ENCODE measurements around the gene RAPGEF4. TPM values are rescaled to one million over a fixed set of nuclear protein-coding genes. Genes with fewer than 3 reads are reported as not detected.

The RAPGEF4 gene
- total and polyA plus RNA-seq, 2 of the 4 experiments (the other 2 are of a cell fraction): 1.7 to 3.2 TPM

- Histone ChIP-seq H3K4me2 (ENCODE audit: low read depth, low read length) (peak overlapping the region; percentile 74), H4K91ac (ENCODE audit: insufficient read depth, low read depth, low read length) (no peak overlapping the region), H3K23ac (ENCODE audit: low read depth, low read length) (no peak overlapping the region), H4K5ac (ENCODE audit: low read depth, low read length) (no peak overlapping the region), H3K4me3 (ENCODE audit: insufficient read depth, low read depth, low read length) (no peak overlapping the region), H2BK5ac (ENCODE audit: low read depth, low read length, poor library complexity, severe bottlenecking) (no peak overlapping the region), H3K27ac (ENCODE audit: insufficient read depth, low read length) (no peak overlapping the region), H3K14ac (replicated peaks; ENCODE audit: low read depth, low read length) (no peak overlapping the region), H3K79me1 (ENCODE audit: low read depth in 1 of 2, low read length in 2 of 2) (no peaks in the 10 kb centered on the region), H3K18ac (ENCODE audit: low read depth, low read length) (no peak overlapping the region), H4K20me1 (ENCODE audit: insufficient read depth, low read length) (peaks cover 3% of the 10 kb centered on the region; the same call in 1 of the 2 replicates), H2AFZ (replicated peaks; ENCODE audit: low read length, poor library complexity) (no peak overlapping the region), H3K9me1 (ENCODE audit: insufficient read depth, low read length) (no peaks in the 10 kb centered on the region), H2AK5ac (ENCODE audit: low read depth, low read length) (no peak overlapping the region), H3K36me3 (ENCODE audit: control insufficient read depth, insufficient read depth, low read length) (no peaks in the 10 kb centered on the region), H3K9me3 (ENCODE audit: control insufficient read depth, insufficient read depth, low read length) (no peaks in the 10 kb centered on the region), H3K9ac (ENCODE audit: low read depth, low read length) (no peak overlapping the region), H2BK120ac (ENCODE audit: low read depth, low read length) (no peak overlapping the region), H3K4me1 (ENCODE audit: control insufficient read depth, insufficient read depth, low read length) (peaks cover 7% of the 10 kb centered on the region), H3K4ac (ENCODE audit: low read depth, low read length) (no peak overlapping the region), H2AK9ac (replicated peaks; ENCODE audit: low read depth, low read length, poor library complexity) (no peak overlapping the region), H3K56ac (ENCODE audit: extremely low read depth, insufficient read depth, low read length) (no peak overlapping the region), H2BK20ac (ENCODE audit: low read depth, low read length) (no peak overlapping the region), H3K27me3 (ENCODE audit: control insufficient read depth, insufficient read depth, low read length) (no peaks in the 10 kb centered on the region), H4K8ac (ENCODE audit: low read depth in 2 of 2, low read length in 2 of 2) (no peak overlapping the region), H2BK15ac (ENCODE audit: low read depth, low read length) (no peak overlapping the region)
- DNase-seq: peak; percentile 92
- intact Hi-C loops (cut with micrococcal nuclease) (no loop called here), in situ Hi-C loops (cut with MboI; ENCODE audit: low sequenced_read_pairs) (no loop called here), dilution Hi-C loops (cut with HindIII; ENCODE audit: low sequenced_read_pairs, unreplicated experiment) (no loop called here)
- no TSS peak for BruUV-seq (replicated peaks)
- CTCF ChIA-PET: interaction anchor here (1.0 to 2.5 kb wide), 4 partner anchors 86 to 224 kb away, joined by 3 to 13 read pairs (median 5); no protein-coding TSS in a partner anchor
- WGBS, 2 experiments (ENCODE audit: extremely low coverage in 2 of 2, insufficient read length in 1 of 2): no CpG with 5 or more reads among the region's 2 CpGs
- POLR2A ChIA-PET (ENCODE audit: unreplicated experiment): no interaction called here
- peak; percentile 15; the same call in 1 of the 2 replicates for TF ChIP-seq MAFK (IDR thresholded peaks at IDR 0.05; ENCODE audit: low read depth, low read length)
- no peak for TF ChIP-seq NFE2L2 (IDR thresholded peaks at IDR 0.05; ENCODE audit: low read depth, low read length)
- peak; percentile 73 for ATAC-seq (ENCODE audit: low read depth)
These were observed 193.1 kb downstream of the RAPGEF4 start for GRCh38 chr2:172928756-172929155.

All from IMR-90 (cell line).